Measurements from ENCODE around the gene TLR1. TPM values are rescaled to one million over a fixed set of nuclear protein-coding genes. Genes with fewer than 3 reads are reported as not detected.

TLR1 gene
- polyA plus RNA-seq, 3 donors: 49.8 to 117 (median 62.2) TPM

GRCh38 chr4:38805530-38806145 lies 1.0 kb upstream of the TLR1 start:
- Histone ChIP-seq H3K27me3 (ENCODE audit: control insufficient read depth in 2 of 2, insufficient read depth in 2 of 2, low read length in 2 of 2) (no peaks in the 10 kb centered on the region), H3K9me3 (replicated peaks in 1 of 2; ENCODE audit: control insufficient read depth in 1 of 2, insufficient read depth in 1 of 2, low read length in 2 of 2) (peaks cover 0 to 3% of the 10 kb centered on the region in 2 donors), H3K4me3 (replicated peaks in 1 of 3; ENCODE audit: low read depth in 2 of 3, low read length in 3 of 3) (peak overlapping the region; percentile 66 to 100 (median 98)), H2AFZ (ENCODE audit: insufficient read depth, low read depth, low read length, poor library complexity, severe bottlenecking) (peak overlapping the region; percentile 6), H3K36me3 (replicated peaks in 1 of 2; ENCODE audit: control insufficient read depth in 1 of 2, insufficient read depth in 2 of 2, low read length in 2 of 2) (peaks cover 22 to 27% of the 10 kb centered on the region in 2 donors), H3K4me1 (ENCODE audit: control insufficient read depth in 1 of 2, insufficient read depth in 2 of 2, low read length in 2 of 2) (peaks cover 64 to 68% of the 10 kb centered on the region in 2 donors), H3K79me2 (ENCODE audit: insufficient read depth, low read length) (peaks cover 44% of the 10 kb centered on the region), H3K9ac (ENCODE audit: insufficient read depth, low read length, poor library complexity, severe bottlenecking) (peak overlapping the region; percentile 51), H3K4me2 (replicated peaks; ENCODE audit: extremely low read depth, low read length, poor library complexity, severe bottlenecking) (peak overlapping the region; percentile 85), H4K20me1 (ENCODE audit: insufficient read depth, low read length) (peaks cover 20% of the 10 kb centered on the region), H3K27ac (ENCODE audit: low read depth in 1 of 2, low read length in 2 of 2) (peak overlapping the region; percentile 73 to 89)
- no CpG with 5 or more reads among the region's 5 CpGs for WGBS (ENCODE audit: insufficient coverage)
- peaks cover 0 to 11% (median 2%) of the 10 kb centered on the region in 7 donors for H3K9me3 Mint-ChIP-seq
- no peak for TF ChIP-seq CTCF (IDR thresholded peaks at IDR 0.05)
- peak overlapping the region; percentile 83 to 95 for H3K4me3 Mint-ChIP-seq
- H3K36me3 Mint-ChIP-seq: peaks cover 24 to 27% of the 10 kb centered on the region in 2 donors
- H3K4me1 Mint-ChIP-seq: peaks cover 65% of the 10 kb centered on the region
- H3K27ac Mint-ChIP-seq: peak overlapping the region; percentile 90 to 97 (median 96)
- intact Hi-C loops (cut with micrococcal nuclease): loop anchor here in 1 of 2 donors (10.0 kb wide), 1 partner anchor 51 kb away; no protein-coding TSS in a partner anchor
- no peaks in the 10 kb centered on the region for H3K27me3 Mint-ChIP-seq (ENCODE audit: low read depth in 3 of 3)
- peak; percentile 82 to 93 (median 87) for DNase-seq

DNA sequence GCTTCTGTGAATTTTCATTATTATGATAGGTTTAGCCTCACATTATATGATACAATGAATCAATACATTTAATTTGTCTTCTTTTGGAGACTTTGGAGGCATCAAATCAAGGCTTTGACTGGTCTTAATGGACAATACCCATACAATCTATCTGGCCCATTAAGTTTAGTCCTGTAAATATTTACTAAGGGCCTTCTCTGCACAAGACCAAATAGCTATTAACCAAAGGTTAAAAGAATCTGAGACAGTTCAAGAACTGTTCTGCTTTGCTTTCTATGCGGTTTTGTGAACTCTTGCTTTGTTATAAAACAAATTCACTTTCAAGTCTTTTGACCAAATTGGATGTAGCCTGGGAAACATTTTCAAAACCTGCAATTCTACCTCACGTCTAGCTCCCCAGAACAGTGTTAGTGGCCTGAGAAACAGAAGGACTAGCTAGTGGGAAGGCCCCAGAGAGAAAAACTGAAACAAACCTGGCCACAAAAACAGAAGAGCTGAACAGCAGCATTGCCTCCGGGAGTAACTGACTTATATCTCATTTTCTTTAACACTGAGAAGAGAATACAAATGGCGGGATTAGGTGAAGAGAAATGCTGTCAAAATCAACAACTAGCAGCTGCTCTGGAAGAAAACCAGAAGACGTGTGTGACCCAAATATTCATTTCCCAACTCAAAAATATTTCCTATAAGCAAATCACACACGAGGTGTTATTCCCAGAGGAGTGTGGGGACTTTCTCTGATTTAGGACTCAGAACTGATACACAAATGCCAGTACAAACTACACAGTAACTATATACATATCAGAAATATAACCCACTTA lies 548 bp downstream of the TLR1 start:
- peaks cover 59 to 72% of the 10 kb centered on the region in 2 donors for H3K4me1 ChIP-seq (ENCODE audit: control insufficient read depth in 1 of 2, insufficient read depth in 2 of 2, low read length in 2 of 2)
- Mint-ChIP-seq H3K27ac (peak overlapping the region; percentile 90 to 97 (median 95)), H3K36me3 (peaks cover 40 to 43% of the 10 kb centered on the region in 2 donors), H3K9me3 (peaks cover 0 to 18% (median 9%) of the 10 kb centered on the region in 7 donors), H3K4me3 (peak overlapping the region; percentile 83 to 95), H3K4me1 (peaks cover 63% of the 10 kb centered on the region), H3K27me3 (ENCODE audit: low read depth in 3 of 3) (no peaks in the 10 kb centered on the region)
- peaks cover 60% of the 10 kb centered on the region for H3K79me2 ChIP-seq (ENCODE audit: insufficient read depth, low read length)
- peak overlapping the region; percentile 63 for H2AFZ ChIP-seq (ENCODE audit: insufficient read depth, low read depth, low read length, poor library complexity, severe bottlenecking)
- H3K27ac ChIP-seq (ENCODE audit: low read depth in 1 of 2, low read length in 2 of 2): peak overlapping the region in 1 of 2 donors; percentile 89
- no peak for TF ChIP-seq CTCF (IDR thresholded peaks at IDR 0.05)
- H3K9ac ChIP-seq (ENCODE audit: insufficient read depth, low read length, poor library complexity, severe bottlenecking): peak overlapping the region; percentile 78
- H3K4me3 ChIP-seq (replicated peaks in 1 of 3; ENCODE audit: low read depth in 2 of 3, low read length in 3 of 3): peak overlapping the region; percentile 66 to 100 (median 98)
- H3K36me3 ChIP-seq (replicated peaks in 1 of 2; ENCODE audit: control insufficient read depth in 1 of 2, insufficient read depth in 2 of 2, low read length in 2 of 2): peaks cover 38 to 43% of the 10 kb centered on the region in 2 donors
- H3K9me3 ChIP-seq (replicated peaks in 1 of 2; ENCODE audit: control insufficient read depth in 1 of 2, insufficient read depth in 1 of 2, low read length in 2 of 2): peaks cover 3 to 14% of the 10 kb centered on the region in 2 donors
- WGBS (ENCODE audit: insufficient coverage): no CpG with 5 or more reads among the region's 6 CpGs
- intact Hi-C loops (cut with micrococcal nuclease): loop anchor here (1.0 to 10.0 kb wide), 3 partner anchors 43 to 53 kb away; partner anchors contain the start of gene TLR6 (in 1 of the 2)
- H3K4me2 ChIP-seq (replicated peaks; ENCODE audit: extremely low read depth, low read length, poor library complexity, severe bottlenecking): peak overlapping the region; percentile 85
- H4K20me1 ChIP-seq (ENCODE audit: insufficient read depth, low read length): peaks cover 36% of the 10 kb centered on the region
- H3K27me3 ChIP-seq (ENCODE audit: control insufficient read depth in 2 of 2, insufficient read depth in 2 of 2, low read length in 2 of 2): no peaks in the 10 kb centered on the region
- DNase-seq: no peak

All from CD14-positive monocyte (primary cell).